ENCODE measurements around the gene C5orf63. TPM values are rescaled to one million over a fixed set of nuclear protein-coding genes. Genes with fewer than 3 reads are reported as not detected.

Gene C5orf63
- total and polyA plus RNA-seq, 9 donors, result 1.7 to 6.6 (median 3.5) TPM

DNA sequence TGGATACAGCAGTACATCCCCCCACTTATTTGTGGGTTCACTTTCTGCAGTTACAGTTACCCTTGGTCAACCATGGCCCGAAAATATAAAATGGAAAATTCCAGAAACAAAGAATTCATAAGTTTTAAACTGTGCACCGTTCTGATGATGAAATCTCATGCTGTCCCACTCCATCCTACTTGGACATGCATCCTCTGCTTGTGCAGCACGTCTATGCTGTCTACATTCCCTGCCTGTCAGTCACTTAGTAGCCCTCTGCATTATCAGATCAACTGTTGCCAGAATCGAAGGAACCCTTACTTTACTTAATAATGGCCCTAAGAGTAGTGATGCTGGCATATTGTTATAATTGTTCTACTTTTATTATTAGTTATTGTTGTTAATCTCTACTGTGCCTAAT lies 57.6 kb downstream of the C5orf63 start:
- 85 to 88% (median 86%) methylated on average over 4 of the region's 4 CpGs for WGBS, 3 donors
- H3K9me3 ChIP-seq, result no peaks in the 10 kb centered on the region
- no peak overlapping the region for H3K4me3 ChIP-seq
- no peaks in the 10 kb centered on the region for H3K27me3 ChIP-seq
- H3K4me1 ChIP-seq (ENCODE audit: insufficient read depth), result no peaks in the 10 kb centered on the region
- no peak for DNase-seq
- no peaks in the 10 kb centered on the region for H3K36me3 ChIP-seq
- intact Hi-C loops (cut with DNase I), result no loop called here
- no peak for TF ChIP-seq POLR2A (IDR thresholded peaks at IDR 0.05)
- TF ChIP-seq, protein P1, sequence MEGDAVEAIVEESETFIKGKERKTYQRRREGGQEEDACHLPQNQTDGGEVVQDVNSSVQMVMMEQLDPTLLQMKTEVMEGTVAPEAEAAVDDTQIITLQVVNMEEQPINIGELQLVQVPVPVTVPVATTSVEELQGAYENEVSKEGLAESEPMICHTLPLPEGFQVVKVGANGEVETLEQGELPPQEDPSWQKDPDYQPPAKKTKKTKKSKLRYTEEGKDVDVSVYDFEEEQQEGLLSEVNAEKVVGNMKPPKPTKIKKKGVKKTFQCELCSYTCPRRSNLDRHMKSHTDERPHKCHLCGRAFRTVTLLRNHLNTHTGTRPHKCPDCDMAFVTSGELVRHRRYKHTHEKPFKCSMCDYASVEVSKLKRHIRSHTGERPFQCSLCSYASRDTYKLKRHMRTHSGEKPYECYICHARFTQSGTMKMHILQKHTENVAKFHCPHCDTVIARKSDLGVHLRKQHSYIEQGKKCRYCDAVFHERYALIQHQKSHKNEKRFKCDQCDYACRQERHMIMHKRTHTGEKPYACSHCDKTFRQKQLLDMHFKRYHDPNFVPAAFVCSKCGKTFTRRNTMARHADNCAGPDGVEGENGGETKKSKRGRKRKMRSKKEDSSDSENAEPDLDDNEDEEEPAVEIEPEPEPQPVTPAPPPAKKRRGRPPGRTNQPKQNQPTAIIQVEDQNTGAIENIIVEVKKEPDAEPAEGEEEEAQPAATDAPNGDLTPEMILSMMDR (IDR thresholded peaks at IDR 0.05), result no peak
- TF ChIP-seq EP300 (IDR thresholded peaks at IDR 0.05), result no peak
- H3K27ac ChIP-seq, result no peak overlapping the region

DNA sequence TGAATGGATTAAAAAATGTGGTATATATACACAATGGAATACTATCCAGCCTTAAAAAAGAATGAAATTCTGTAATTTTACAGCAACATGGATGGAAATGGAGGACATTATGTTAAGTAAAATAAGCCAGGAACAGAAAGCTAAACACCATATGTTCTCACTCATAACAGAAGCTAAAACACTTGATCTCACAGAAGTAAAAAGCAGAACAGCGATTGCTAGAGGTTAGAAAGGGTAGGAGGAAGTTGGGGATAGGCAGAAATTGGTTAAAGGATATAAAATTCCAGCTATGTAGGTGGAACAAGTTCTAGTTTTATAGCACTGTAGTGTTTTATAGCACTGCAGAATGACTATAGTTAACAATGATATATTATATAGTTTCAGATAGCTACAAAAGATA lies 58.7 kb downstream of the C5orf63 start:
- Histone ChIP-seq H3K4me1 (ENCODE audit: insufficient read depth) (no peaks in the 10 kb centered on the region), H3K4me3 (no peak overlapping the region), H3K36me3 (no peaks in the 10 kb centered on the region), H3K27me3 (no peaks in the 10 kb centered on the region), H3K27ac (no peak overlapping the region), H3K9me3 (no peaks in the 10 kb centered on the region)
- DNase-seq, result no peak
- TF ChIP-seq, protein P1 (IDR thresholded peaks at IDR 0.05), result no peak
- intact Hi-C loops (cut with DNase I), result no loop called here
- 35 to 52% (median 44%) methylated on average over 1 of the region's 1 CpG for WGBS, 3 donors

DNA sequence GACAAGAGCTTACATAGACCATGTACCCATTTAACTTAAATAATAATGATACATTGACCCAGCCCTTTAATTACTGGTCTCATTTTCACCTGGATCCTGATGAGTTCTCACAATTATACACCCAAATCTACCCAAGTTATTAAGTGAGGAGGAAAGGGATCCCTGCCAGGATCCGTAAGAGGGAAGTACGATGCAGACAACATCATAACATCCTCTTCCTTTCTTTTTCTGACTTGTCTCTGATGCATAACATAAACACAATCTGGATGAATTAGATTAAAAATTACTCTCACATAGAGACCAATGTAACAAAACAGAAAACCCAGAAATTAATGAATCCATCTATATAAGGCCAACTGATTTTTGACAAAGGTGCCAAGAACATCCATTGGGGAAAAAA lies 59.9 kb downstream of the C5orf63 start:
- no peak for DNase-seq
- TF ChIP-seq POLR2A (IDR thresholded peaks at IDR 0.05), result no peak
- Histone ChIP-seq H3K36me3 (no peaks in the 10 kb centered on the region), H3K27me3 (no peaks in the 10 kb centered on the region), H3K27ac (no peak overlapping the region), H3K4me3 (no peak overlapping the region), H3K4me1 (ENCODE audit: insufficient read depth) (no peaks in the 10 kb centered on the region), H3K9me3 (no peaks in the 10 kb centered on the region)
- 83 to 88% (median 86%) methylated on average over 2 of the region's 2 CpGs for WGBS, 3 donors
- intact Hi-C loops (cut with DNase I), result no loop called here

DNA sequence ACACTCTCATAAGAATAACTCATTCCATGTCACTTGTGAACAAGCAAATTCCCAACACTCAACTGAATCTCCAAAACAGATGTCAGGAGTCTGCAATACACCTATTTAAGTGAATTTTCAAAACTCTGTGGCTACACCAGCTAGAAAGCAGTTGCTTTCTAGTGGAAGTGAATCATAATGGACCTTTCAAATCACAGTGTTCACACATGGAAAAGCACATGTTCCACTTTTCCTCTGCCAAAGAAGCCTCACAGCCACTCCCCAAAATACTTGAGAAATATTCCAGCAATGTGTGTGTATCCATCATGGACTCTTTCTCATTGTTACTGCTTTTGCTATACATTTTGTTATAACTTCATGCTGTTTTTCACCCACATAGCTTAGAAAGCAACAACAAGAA lies 60.4 kb downstream of the C5orf63 start:
- Histone ChIP-seq H3K36me3 (no peaks in the 10 kb centered on the region), H3K9me3 (no peaks in the 10 kb centered on the region), H3K4me1 (ENCODE audit: insufficient read depth) (no peaks in the 10 kb centered on the region), H3K4me3 (no peak overlapping the region), H3K27me3 (no peaks in the 10 kb centered on the region), H3K27ac (no peak overlapping the region)
- DNase-seq, result no peak
- intact Hi-C loops (cut with DNase I), result no loop called here
- TF ChIP-seq EP300 (IDR thresholded peaks at IDR 0.05) (no peak), POLR2A (IDR thresholded peaks at IDR 0.05) (no peak)
- TF ChIP-seq, protein P1 (IDR thresholded peaks at IDR 0.05), result no peak

DNA sequence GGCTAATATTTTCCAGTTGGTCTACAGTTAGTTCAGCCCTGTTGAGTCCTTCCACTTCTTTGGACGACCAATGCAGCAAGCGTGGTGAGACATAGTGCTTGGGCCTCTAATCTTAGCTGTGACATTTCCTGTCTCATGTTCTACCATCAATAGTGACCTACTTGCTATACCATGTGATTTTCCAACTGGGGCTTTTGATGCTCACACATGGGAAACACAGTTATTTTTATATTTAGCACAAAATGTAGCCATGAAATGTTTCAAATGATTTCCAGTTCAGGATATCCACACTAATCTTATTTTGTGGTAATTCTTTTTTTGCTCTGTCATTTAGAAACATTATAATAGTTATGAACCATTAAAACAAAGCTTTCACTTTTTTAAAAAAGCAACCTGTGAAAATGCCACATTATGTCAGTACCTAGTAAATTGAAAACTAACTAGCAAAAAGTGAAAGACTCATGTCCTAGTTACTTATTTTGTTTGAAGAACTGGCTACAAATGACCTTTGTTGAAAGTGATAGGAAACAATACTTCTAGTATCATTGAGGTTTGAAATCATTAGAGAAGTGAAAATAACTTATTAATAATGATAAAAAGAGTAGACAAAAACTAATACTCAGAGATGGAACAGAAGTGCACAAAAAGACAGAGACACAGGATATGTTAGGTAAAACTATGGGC lies 61.2 kb downstream of the C5orf63 start:
- H3K27me3 ChIP-seq, result no peaks in the 10 kb centered on the region
- no peaks in the 10 kb centered on the region for H3K36me3 ChIP-seq
- no peaks in the 10 kb centered on the region for H3K4me1 ChIP-seq (ENCODE audit: insufficient read depth)
- intact Hi-C loops (cut with DNase I), result no loop called here
- H3K9me3 ChIP-seq, result no peaks in the 10 kb centered on the region
- TF ChIP-seq, protein P1 (IDR thresholded peaks at IDR 0.05), result no peak
- TF ChIP-seq EP300 (IDR thresholded peaks at IDR 0.05) (no peak), POLR2A (IDR thresholded peaks at IDR 0.05) (no peak)
- H3K27ac ChIP-seq, result no peak overlapping the region
- DNase-seq, result no peak
- WGBS, 3 donors, result 86 to 95% (median 92%) methylated on average over 2 of the region's 2 CpGs
- no peak overlapping the region for H3K4me3 ChIP-seq
